Peyer's patch (tissue), 4 donors: ENCODE data around the gene FAM118B. TPM values are rescaled to one million over a fixed set of nuclear protein-coding genes. Genes with fewer than 3 reads are reported as not detected.
A peak's percentile ranks its signal among the peaks of the same experiment; 100 is the strongest.

Experiments used
- DNase-seq, 3 donors: peaks; one replicate each; pipeline ENCODE4 v3.0.0-alpha.2; 2017 to 2019
- H3K27ac ChIP-seq, 4 donors: fragments of 200-600 bp; sonication (generic); one replicate each; pipeline ENCODE4 v1.5.1; 2016 to 2019
- H3K27me3 ChIP-seq, 2 donors: fragments of 200-600 bp; sonication (generic); one replicate each; pipeline ENCODE4 v1.5.1; 2019
- H3K36me3 ChIP-seq, 3 donors: fragments of 200-600 bp; sonication (generic); one replicate each; pipeline ENCODE4 v1.5.1; 2016 to 2019
- H3K4me1 ChIP-seq, 4 donors: fragments of 200-600 bp; sonication (generic); one replicate each; pipeline ENCODE4 v1.5.1; 2016 to 2019
- H3K4me3 ChIP-seq, 4 donors: fragments of 200-600 bp; sonication (generic); 1 replicate in 3 of 4; 2 replicates in 1 of 4; pipeline ENCODE4 v1.5.1; 2016 to 2019; ENCODE audit warnings: mild to moderate bottlenecking in 1 of 4
- H3K9me3 ChIP-seq, 4 donors: fragments of 200-600 bp; sonication (generic); one replicate each; pipeline ENCODE4 v1.5.1; 2016 to 2019; ENCODE audit warnings: mild to moderate bottlenecking in 1 of 4
- CTCF ChIP-seq, 6 experiments: fragments of 450-650 bp in 4 of 6; fragments of 200-600 bp in 2 of 6; sonication (generic) in 1 of 6; IDR thresholded peaks; one replicate each; pipeline ENCODE4 v1.5.1; 2017 to 2019; ENCODE audit warnings: antibody characterized with exemption in 6 of 6, mild to moderate bottlenecking in 3 of 6, moderate library complexity in 1 of 6
- POLR2A ChIP-seq, 2 donors: fragments of 450-650 bp; IDR thresholded peaks; one replicate each; pipeline ENCODE4 v1.5.1; 2017; ENCODE audit warnings: antibody characterized with exemption in 2 of 2, mild to moderate bottlenecking in 2 of 2, moderate library complexity in 2 of 2
- total RNA-seq, 4 donors: library from RNA; depleted of rRNA; stranded (reverse); fragments of >200 nt; gene quantifications; one replicate each; pipeline ENCODE4 v1.1.0, GENCODE V29; 2016

FAM118B gene
- total RNA-seq, 4 donors from 2014 or later = 22.9 to 36.9 (median 29.5) TPM

DNA sequence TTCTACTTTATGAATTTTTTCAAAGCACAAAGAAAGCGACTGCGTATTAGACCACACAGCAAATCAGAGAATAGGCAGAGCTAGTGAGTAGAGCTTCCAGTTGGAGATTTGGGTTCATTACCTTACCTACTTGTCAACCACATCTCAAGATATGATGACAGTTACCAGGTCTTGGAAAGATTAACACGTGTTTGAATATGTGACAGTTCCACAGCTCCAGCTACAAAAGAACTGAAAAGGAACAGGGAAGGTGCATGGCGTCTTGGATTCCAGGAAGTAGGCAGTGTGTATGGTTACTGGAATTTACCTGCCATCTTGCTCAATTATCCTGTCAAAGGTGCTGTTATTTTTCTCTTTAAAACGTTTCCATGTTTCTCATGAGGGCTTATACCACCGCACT lies 76.7 kb downstream of the FAM118B start:
- H3K4me1 ChIP-seq = peaks cover 0 to 16% (median 4%) of the 10 kb centered on the region in 4 donors
- no peak overlapping the region for H3K4me3 ChIP-seq
- TF ChIP-seq POLR2A (IDR thresholded peaks at IDR 0.05) (no peak), CTCF (IDR thresholded peaks at IDR 0.05) (no peak)
- no peaks in the 10 kb centered on the region for H3K9me3 ChIP-seq
- H3K27me3 ChIP-seq = no peaks in the 10 kb centered on the region
- no peak for DNase-seq
- peaks cover 0 to 50% (median 0%) of the 10 kb centered on the region in 3 donors for H3K36me3 ChIP-seq
- no peak overlapping the region for H3K27ac ChIP-seq

- no peaks in the 10 kb centered on the region for H3K4me1 ChIP-seq
- peaks cover 0 to 68% (median 0%) of the 10 kb centered on the region in 3 donors for H3K36me3 ChIP-seq
- DNase-seq = no peak
- TF ChIP-seq POLR2A (IDR thresholded peaks at IDR 0.05) = no peak
- no peak for TF ChIP-seq CTCF (IDR thresholded peaks at IDR 0.05)
- H3K9me3 ChIP-seq = no peaks in the 10 kb centered on the region
- no peak overlapping the region for H3K27ac ChIP-seq
- no peak overlapping the region for H3K4me3 ChIP-seq
- no peaks in the 10 kb centered on the region for H3K27me3 ChIP-seq
These were observed 79.3 kb downstream of the FAM118B start for GRCh38 chr11:126290887-126291286.

DNA sequence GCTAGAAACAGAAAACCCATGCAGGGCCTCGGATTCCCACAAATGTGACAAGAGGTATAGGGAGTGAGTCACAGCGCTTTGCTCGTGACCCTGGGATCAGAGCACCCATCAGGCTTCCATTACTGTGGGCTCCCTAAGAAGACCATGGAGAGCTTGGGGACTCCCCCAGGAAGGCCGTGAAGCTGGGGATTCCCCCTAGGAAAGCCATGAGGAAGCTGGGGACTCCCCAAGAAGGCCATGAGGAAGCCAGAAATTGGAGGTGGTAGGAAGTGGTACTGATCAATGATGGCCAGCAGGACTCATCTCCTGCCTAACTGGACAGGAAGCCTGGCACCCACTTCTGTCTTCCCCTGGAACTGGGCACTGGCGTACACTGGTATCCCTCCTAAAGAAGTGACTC lies 82.1 kb downstream of the FAM118B start:
- Histone ChIP-seq H3K27me3 (no peaks in the 10 kb centered on the region), H3K36me3 (peaks cover 0 to 57% (median 0%) of the 10 kb centered on the region in 3 donors)

GRCh38 chr11:126297004-126297403 lies 85.4 kb downstream of the FAM118B start:
- no peak for TF ChIP-seq POLR2A (IDR thresholded peaks at IDR 0.05)
- no peak for TF ChIP-seq CTCF (IDR thresholded peaks at IDR 0.05)
- no peak overlapping the region for H3K4me3 ChIP-seq
- no peak overlapping the region for H3K27ac ChIP-seq
- no peaks in the 10 kb centered on the region for H3K9me3 ChIP-seq
- no peak for DNase-seq
- H3K27me3 ChIP-seq = no peaks in the 10 kb centered on the region
- H3K4me1 ChIP-seq = no peaks in the 10 kb centered on the region
- peaks cover 0 to 30% (median 0%) of the 10 kb centered on the region in 3 donors for H3K36me3 ChIP-seq

More for the DNA sequence above, 82.1 kb downstream of the FAM118B start:
- Histone ChIP-seq H3K27ac (no peak overlapping the region), H3K4me3 (no peak overlapping the region), H3K4me1 (no peaks in the 10 kb centered on the region), H3K9me3 (no peaks in the 10 kb centered on the region)
- no peak for DNase-seq
- TF ChIP-seq CTCF (IDR thresholded peaks at IDR 0.05) (no peak), POLR2A (IDR thresholded peaks at IDR 0.05) (no peak)

- Histone ChIP-seq H3K36me3 (no peaks in the 10 kb centered on the region), H3K27me3 (no peaks in the 10 kb centered on the region), H3K4me3 (peak within 1 kb of the TSS; percentile 57 to 81 (median 69)), H3K27ac (peak within 1 kb of the TSS; percentile 82 to 90 (median 88)), H3K9me3 (no peaks in the 10 kb centered on the region), H3K4me1 (peaks cover 0 to 10% (median 0%) of the 10 kb centered on the region in 4 donors)
- peak; percentile 81 to 94 (median 93) for DNase-seq
- peak; percentile 51 to 77 for TF ChIP-seq POLR2A (IDR thresholded peaks at IDR 0.05)
- TF ChIP-seq CTCF (IDR thresholded peaks at IDR 0.05) = no peak
These were observed 92.3 kb downstream of the FAM118B start, which contains the start of gene DCPS for GRCh38 chr11:126303623-126304456. TSS of gene DCPS (plus strand) at chr11:126304060. CDS start at chr11:126304081, 21 bp downstream.
